RPMI8226 (cell line): ENCODE measurements around the gene PDE7B.

Experiments used
- DNase-seq: peaks from one replicate; pipeline ENCODE4 v3.0.0-alpha.2; 2015

The PDE7B gene

GRCh38 chr6:135993361-135993760 lies 141.9 kb downstream of the PDE7B start:
- DNase-seq, result no peak

GRCh38 chr6:135994857-135995544 lies 143.5 kb downstream of the PDE7B start:
- DNase-seq, result no peak

GRCh38 chr6:135995545-135995898 lies 144.0 kb downstream of the PDE7B start:
- no peak for DNase-seq

- no peak for DNase-seq
Measured at GRCh38 chr6:135996668-135997067, 145.2 kb downstream of the PDE7B start.

DNA sequence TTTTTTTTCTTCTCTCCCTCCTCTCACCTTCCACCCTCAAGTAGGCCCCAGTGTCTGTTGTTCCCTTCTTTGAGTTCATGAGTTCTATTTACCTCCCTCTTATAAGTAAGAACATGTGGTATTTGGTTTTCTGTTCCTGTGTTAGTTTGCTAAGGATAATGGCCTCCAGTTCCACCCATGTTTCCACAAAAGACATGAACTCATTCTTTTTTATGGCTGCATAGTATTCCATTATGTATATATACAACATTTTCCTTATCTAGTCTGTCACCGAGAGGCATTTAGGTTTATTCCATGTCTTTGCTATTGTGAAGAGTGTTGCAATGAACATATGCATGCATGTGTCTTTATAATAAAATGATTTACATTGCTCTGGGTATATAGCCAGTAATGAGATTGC lies 147.9 kb downstream of the PDE7B start:
- DNase-seq, result no peak

GRCh38 chr6:136007345-136007744 lies 155.8 kb downstream of the PDE7B start:
- no peak for DNase-seq

DNA sequence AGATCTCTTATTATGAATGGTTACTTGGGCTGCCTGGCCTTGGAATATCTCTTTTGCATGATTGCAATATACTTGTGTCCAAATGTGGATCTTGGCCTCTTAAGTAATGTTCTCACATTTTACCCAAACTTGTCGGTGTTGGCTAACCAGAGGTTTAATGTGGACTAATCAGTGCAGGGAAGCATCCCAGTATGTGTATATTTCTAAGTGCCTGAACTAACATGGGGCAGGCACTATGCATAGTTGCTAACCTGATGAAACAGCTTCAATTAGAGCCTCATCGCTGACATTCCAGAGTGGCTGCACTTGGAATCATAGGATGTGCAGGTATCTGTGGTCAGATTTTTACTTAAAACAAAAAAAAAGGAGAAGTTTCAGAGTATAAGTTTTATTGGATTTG lies 160.0 kb downstream of the PDE7B start:
- DNase-seq, result no peak

GRCh38 chr6:136012198-136012887 lies 160.8 kb downstream of the PDE7B start:
- DNase-seq, result no peak

GRCh38 chr6:136012943-136013342 lies 161.4 kb downstream of the PDE7B start:
- DNase-seq, result no peak

GRCh38 chr6:136014454-136015437 lies 163.2 kb downstream of the PDE7B start:
- no peak for DNase-seq

DNA sequence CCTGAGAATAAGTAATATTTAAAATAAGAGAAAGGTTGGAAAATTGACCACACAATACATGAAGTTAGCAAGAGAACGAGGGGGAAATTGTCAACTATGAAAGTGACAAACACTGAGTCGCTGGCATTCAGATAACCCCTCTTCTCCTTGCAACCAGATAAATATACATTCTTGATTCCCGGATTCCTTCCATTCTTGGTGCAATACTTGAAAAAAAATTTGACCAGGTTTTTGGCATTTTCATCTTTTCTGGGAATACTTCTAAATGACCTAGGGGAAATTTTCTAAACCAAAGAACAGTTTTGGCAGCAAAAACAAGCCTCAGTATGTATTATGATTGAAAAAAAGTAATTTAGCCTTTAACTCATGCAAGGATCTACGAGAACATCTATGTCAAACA lies 164.0 kb downstream of the PDE7B start:
- DNase-seq, result no peak

DNA sequence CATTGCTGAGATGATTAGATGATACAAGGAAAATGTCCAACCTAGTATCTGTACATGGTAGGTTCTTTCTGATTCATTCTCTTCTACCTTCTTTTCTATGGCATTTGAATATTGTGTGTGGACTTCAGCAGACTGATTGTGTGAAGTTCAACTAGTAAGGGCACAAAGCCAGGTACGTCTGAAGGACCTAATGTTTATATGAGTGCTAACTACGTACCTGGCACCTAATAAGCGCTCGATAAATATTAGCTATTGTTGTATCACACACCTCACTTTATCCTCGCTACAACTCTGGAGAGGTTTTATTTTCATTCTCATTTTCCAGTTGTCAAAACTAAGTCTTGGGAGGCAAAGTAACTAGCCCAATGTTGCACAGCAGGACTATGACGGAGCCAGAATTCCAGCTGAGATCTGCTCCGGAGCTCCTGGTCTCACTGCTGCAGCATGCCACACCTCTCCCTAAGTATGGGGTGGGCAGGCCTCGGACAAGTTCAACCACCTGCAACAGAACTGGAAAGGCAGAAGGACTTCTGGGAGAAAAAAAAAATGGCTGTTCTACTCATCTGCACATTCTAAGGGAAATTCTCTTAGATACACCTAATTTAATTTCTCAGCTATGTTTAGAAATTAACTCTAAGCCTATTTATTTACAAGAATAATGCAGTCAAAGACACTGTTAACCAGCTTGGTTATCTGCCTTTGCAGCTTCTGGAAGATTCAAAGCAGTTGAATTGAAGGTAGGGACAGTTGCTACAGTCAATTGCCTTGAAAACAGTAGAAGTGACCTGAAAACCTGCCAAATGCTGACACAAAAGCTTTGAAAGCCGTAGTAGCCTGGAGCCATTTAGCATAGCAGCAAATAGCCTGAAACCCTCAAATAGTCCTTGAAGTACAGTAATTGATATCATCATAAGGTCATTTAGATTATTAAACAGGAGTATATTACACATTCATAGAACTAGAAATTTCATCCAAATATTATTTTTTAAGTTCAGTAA lies 165.0 kb downstream of the PDE7B start:
- DNase-seq, result peak; percentile 7

DNA sequence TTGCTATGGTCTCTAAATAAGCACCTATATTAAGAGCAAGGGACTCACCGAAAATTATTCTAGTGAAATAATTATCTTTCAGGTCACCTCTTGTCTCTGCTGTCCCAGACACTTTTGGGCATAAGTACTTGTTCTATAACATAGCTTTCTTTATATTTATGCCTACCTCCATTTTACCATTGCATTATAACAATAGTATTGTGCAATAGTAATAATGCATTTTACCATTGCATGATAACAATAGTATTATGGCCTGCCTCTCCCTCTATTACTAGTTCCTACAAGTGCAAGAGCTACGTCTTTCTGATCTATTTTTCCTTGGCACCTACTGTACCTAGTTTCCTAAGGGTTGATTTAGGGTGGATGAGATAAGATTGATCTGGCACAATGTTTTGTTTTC lies 169.2 kb downstream of the PDE7B start:
- no peak for DNase-seq

- no peak for DNase-seq
Measured at GRCh38 chr6:136022224-136022874, 170.8 kb downstream of the PDE7B start.

GRCh38 chr6:136024711-136025110 lies 173.2 kb downstream of the PDE7B start:
- DNase-seq, result no peak

DNA sequence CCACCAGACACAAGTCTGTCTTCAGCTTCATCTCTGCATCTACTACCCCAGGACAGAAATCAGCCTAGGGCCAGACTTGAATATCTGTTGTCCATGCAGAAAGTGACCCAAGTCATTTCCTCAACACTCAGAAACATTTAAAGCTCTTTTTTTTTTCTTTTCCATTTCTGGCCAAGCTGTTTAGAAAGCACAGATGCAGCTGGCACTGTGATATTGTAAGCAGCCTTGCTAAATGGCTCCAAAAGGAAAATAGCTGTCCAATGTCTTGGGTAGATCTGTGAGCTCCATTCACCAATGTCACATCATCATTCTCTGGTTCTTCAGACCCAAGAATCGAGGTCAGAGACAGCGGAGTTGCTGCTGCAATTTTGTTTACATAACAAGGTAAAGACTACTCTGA lies 174.2 kb downstream of the PDE7B start:
- DNase-seq, result no peak

DNA sequence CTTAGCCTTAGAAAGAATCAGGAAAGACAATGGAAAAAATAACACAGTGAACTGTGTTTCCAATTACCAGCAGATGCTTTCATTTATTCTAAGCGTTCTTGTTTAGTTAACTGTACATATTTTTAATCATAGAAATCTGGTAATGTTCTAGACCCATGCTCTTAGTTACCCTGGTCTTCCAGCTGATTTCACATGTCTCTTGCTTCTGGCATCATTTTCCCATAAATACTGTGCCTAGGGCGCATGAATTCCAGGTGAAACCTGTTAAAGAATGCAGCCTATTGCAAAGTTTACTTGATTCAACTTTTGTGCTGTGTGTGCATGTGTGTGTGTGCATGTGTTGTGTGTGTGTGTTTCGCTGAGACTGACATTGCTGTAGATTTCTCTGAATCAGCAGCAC lies 178.6 kb downstream of the PDE7B start:
- DNase-seq, result no peak

- no peak for DNase-seq
Measured at GRCh38 chr6:136031982-136032381, 180.5 kb downstream of the PDE7B start.

DNA sequence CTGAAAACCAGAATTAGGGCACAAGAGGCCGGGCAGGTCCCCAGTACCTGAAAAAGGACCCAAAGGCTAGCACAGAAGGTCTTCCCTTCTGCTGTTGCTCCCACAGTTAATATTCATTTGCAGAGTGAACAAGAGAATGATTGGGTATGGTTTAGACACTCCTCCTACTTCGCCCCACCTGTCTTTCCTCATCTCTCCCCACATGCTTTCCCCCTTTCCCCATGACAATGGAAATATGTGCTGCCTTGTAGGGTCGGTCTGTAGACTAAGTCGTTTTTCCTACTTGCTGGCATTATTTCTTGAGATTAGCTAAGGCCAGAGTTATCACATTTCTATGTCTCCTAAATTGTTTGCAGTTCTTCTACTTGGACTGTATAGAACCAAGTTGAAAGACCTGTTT lies 181.9 kb downstream of the PDE7B start:
- DNase-seq, result no peak

- no peak for DNase-seq
Measured at GRCh38 chr6:136034422-136034821, 182.9 kb downstream of the PDE7B start.

DNA sequence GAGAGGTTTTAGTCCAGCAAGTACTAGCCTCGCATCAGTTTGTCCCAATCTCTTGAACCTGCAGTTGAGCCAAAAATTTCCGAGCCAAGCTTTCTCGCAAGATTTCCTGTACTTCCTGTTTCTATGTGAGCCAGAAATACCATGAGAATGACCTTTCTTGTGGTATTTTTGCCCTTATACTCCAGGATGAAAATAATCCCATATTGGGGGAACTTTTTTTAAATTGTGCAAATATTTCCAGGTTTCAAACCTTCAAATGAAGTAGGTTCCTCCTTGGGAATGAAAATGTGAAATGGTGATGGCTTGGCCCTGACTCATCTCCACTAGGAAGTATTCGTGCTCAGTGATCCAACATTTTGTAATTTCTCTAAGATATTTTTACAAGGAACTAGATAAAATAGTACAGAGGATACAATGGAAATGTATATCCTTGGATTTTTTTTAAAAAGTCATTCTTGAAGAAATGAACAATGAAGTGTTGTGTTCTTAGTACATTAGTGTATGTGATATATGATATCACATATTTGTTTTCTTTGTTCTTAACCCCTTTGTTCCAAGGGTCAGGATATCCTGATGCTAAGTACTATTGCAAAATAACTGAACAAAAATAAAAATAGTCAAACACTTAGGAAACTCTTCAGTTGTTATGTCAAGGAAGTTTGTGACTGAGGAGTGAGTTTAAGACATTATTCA lies 184.0 kb downstream of the PDE7B start:
- DNase-seq, result no peak
